ENCODE measurements around the gene PMVK. TPM values are rescaled to one million over a fixed set of nuclear protein-coding genes. Genes with fewer than 3 reads are reported as not detected.

Gene PMVK
- total RNA-seq, 1 experiment from 2014 or later, result 42.2 TPM

- ATAC-seq (no peak), DNase-seq (ENCODE audit: low read depth, low spot score) (no peak)
- BruUV-seq (replicated peaks), result TSS peak; percentile 93
- no peak overlapping the region for H3K4me3 ChIP-seq (ENCODE audit: low read depth in 2 of 2, low read length in 2 of 2)
- ChIA-PET POLR2A (no interaction called here), CTCF (interaction anchor here (0.5 to 0.6 kb wide), 3 partner anchors 36 to 82 kb away, joined by 3 to 4 read pairs (median 3); no protein-coding TSS in a partner anchor)
- TF ChIP-seq POLR2AphosphoS5 (IDR thresholded peaks at IDR 0.05; ENCODE audit: low read depth, low read length) (no peak), TCF7L2 (IDR thresholded peaks at IDR 0.05; ENCODE audit: low read depth, low read length) (no peak), CTCF (IDR thresholded peaks at IDR 0.05) (no peak), SIN3A (IDR thresholded peaks at IDR 0.05; ENCODE audit: borderline replicate concordance, insufficient read depth, low read depth, low read length) (no peak), REST (IDR thresholded peaks at IDR 0.05; ENCODE audit: insufficient read depth in 1 of 2, low read depth in 2 of 2, low read length in 1 of 2) (no peak)
- H3K27ac ChIP-seq (ENCODE audit: low read length), result no peak overlapping the region
- intact Hi-C loops (cut with micrococcal nuclease; ENCODE audit: unreplicated experiment), result no loop called here
- in situ Hi-C loops (cut with HindIII; ENCODE audit: low pct_unique_long_range_greater_than_20kb, low sequenced_read_pairs), result no loop called here
- H3K27me3 ChIP-seq (ENCODE audit: control insufficient read depth, insufficient read depth, low read length), result no peaks in the 10 kb centered on the region
- H3K4me1 ChIP-seq (ENCODE audit: control insufficient read depth, insufficient read depth, low read length), result peaks cover 6% of the 10 kb centered on the region; the same call in 1 of the 2 replicates
- no peaks in the 10 kb centered on the region for H3K9me3 ChIP-seq (ENCODE audit: control insufficient read depth, insufficient read depth, low read depth, low read length)
- H3K36me3 ChIP-seq (ENCODE audit: control insufficient read depth, insufficient read depth, low read length), result no peaks in the 10 kb centered on the region
Measured at GRCh38 chr1:154945160-154945961, 8.8 kb upstream of the PMVK start.

- in situ Hi-C loops (cut with HindIII; ENCODE audit: low pct_unique_long_range_greater_than_20kb, low sequenced_read_pairs) (no loop called here), intact Hi-C loops (cut with micrococcal nuclease; ENCODE audit: unreplicated experiment) (no loop called here)
- no TSS peak for BruUV-seq (replicated peaks)
- TF ChIP-seq SIN3A (IDR thresholded peaks at IDR 0.05; ENCODE audit: borderline replicate concordance, insufficient read depth, low read depth, low read length) (no peak), POLR2AphosphoS5 (IDR thresholded peaks at IDR 0.05; ENCODE audit: low read depth, low read length) (no peak), CTCF (IDR thresholded peaks at IDR 0.05) (no peak), REST (IDR thresholded peaks at IDR 0.05; ENCODE audit: insufficient read depth in 1 of 2, low read depth in 2 of 2, low read length in 1 of 2) (no peak), TCF7L2 (IDR thresholded peaks at IDR 0.05; ENCODE audit: low read depth, low read length) (no peak)
- POLR2A ChIA-PET, result interaction anchor here (0.6 kb wide), 1 partner anchor 66 kb away, joined by 3 read pairs; no protein-coding TSS in a partner anchor
- H3K4me3 ChIP-seq (ENCODE audit: low read depth in 2 of 2, low read length in 2 of 2), result no peak overlapping the region
- no peaks in the 10 kb centered on the region for H3K36me3 ChIP-seq (ENCODE audit: control insufficient read depth, insufficient read depth, low read length)
- no peak for DNase-seq (ENCODE audit: low read depth, low spot score)
- H3K27ac ChIP-seq (ENCODE audit: low read length), result no peak overlapping the region
- peaks cover 6% of the 10 kb centered on the region; the same call in 1 of the 2 replicates for H3K4me1 ChIP-seq (ENCODE audit: control insufficient read depth, insufficient read depth, low read length)
- H3K9me3 ChIP-seq (ENCODE audit: control insufficient read depth, insufficient read depth, low read depth, low read length), result no peaks in the 10 kb centered on the region
- CTCF ChIA-PET, result interaction anchor here (0.6 to 1.7 kb wide), 5 partner anchors 22 to 385 kb away, joined by 3 to 9 read pairs (median 3); no protein-coding TSS in a partner anchor
- no peak for ATAC-seq
- H3K27me3 ChIP-seq (ENCODE audit: control insufficient read depth, insufficient read depth, low read length), result no peaks in the 10 kb centered on the region
Measured at GRCh38 chr1:154944401-154945159, 8.1 kb upstream of the PMVK start.
